HEK293 (cell line): ENCODE results near the gene AGAP5.
"Not testable (repeated sequence)": the region's sequence is repeated elsewhere in the genome, so short reads cannot be mapped to it uniquely, and the experiment has no call there.

ENCODE experiments used
- CTCF ChIA-PET: fragments of 350-600 bp; formaldehyde crosslinking; extraction: SDS; loops from one replicate; lab custom pipeline; 2021; ENCODE audit warnings: antibody characterized with exemption; lab: Yijun Ruan, JAX
- POLR2A ChIA-PET: fragments of 300-600 bp; formaldehyde crosslinking; extraction: SDS; loops from one replicate; lab custom pipeline; 2020; ENCODE audit warnings: antibody characterized with exemption, inconsistent platforms; lab: Yijun Ruan, JAX
- H3K27ac ChIP-seq: fragments of 200-500 bp; sonication (Bioruptor generic); 2 replicates; pipeline ENCODE4 v1.5.1; 2014; ENCODE audit warnings: low read depth, low read length, control low read depth, inconsistent platforms; ENCODE audit errors: extremely low read depth
- H3K36me3 ChIP-seq, 2 experiments: fragments of 200-500 bp in 1 of 2; sonication (Bioruptor generic) in 1 of 2; 1 replicate in 1 of 2; 2 replicates in 1 of 2; pipeline ENCODE4 v1.5.1; 2014 to 2017; ENCODE audit warnings: inconsistent platforms in 2 of 2, low read length in 2 of 2; ENCODE audit not compliant: control insufficient read depth in 2 of 2, insufficient read depth in 1 of 2
- H3K4me1 ChIP-seq: fragments of 200-500 bp; sonication (Bioruptor generic); 2 replicates; pipeline ENCODE4 v1.5.1; 2014; ENCODE audit warnings: mild to moderate bottlenecking, low read length, inconsistent platforms; ENCODE audit not compliant: control insufficient read depth, insufficient read depth
- H3K4me3 ChIP-seq: 2 replicates; pipeline ENCODE4 v1.5.1; 2011; ENCODE audit warnings: low read depth, mild to moderate bottlenecking, control low read depth, low read length, moderate library complexity
- H3K9me3 ChIP-seq: fragments of 200-500 bp; sonication (Bioruptor generic); 2 replicates; pipeline ENCODE4 v1.5.1; 2014; ENCODE audit warnings: low read depth, low read length, inconsistent platforms; ENCODE audit not compliant: control insufficient read depth, insufficient read depth
- BCL11B ChIP-seq: fragments of 450-650 bp; formaldehyde crosslinking; IDR thresholded peaks from 2 replicates; pipeline ENCODE4 v1.5.1; 2016; ENCODE audit warnings: low read depth, missing biosample characterization, missing genetic modification characterization
- PRDM1 ChIP-seq: fragments of 450-650 bp; formaldehyde crosslinking; IDR thresholded peaks from 2 replicates; pipeline ENCODE4; 2016; ENCODE audit warnings: missing biosample characterization, missing genetic modification characterization
- ZNF155 ChIP-seq: fragments of 450-650 bp; formaldehyde crosslinking; IDR thresholded peaks from 2 replicates; pipeline ENCODE4 v1.5.1; 2016; ENCODE audit warnings: missing biosample characterization, missing genetic modification characterization
- ZNF19 ChIP-seq: fragments of 450-650 bp; formaldehyde crosslinking; IDR thresholded peaks from 2 replicates; pipeline ENCODE4; 2016; ENCODE audit warnings: missing biosample characterization, missing genetic modification characterization, low read depth
- ZNF292 ChIP-seq: fragments of 450-650 bp; formaldehyde crosslinking; IDR thresholded peaks from 2 replicates; pipeline ENCODE4 v1.5.1; 2016; ENCODE audit warnings: low read depth, missing biosample characterization, missing genetic modification characterization, borderline replicate concordance
- ZNF473 ChIP-seq: fragments of 450-650 bp; formaldehyde crosslinking; IDR thresholded peaks from 2 replicates; pipeline ENCODE4 v1.5.1; 2017; ENCODE audit warnings: missing biosample characterization, missing genetic modification characterization
- ZNF76 ChIP-seq: fragments of 450-650 bp; formaldehyde crosslinking; IDR thresholded peaks from 2 replicates; pipeline ENCODE4; 2016; ENCODE audit warnings: low read depth, missing biosample characterization, missing genetic modification characterization, borderline replicate concordance
- ZNF776 ChIP-seq: fragments of 450-650 bp; formaldehyde crosslinking; IDR thresholded peaks from 2 replicates; pipeline ENCODE4 v1.5.0; 2017; ENCODE audit warnings: missing biosample characterization, missing genetic modification characterization, borderline replicate concordance

The AGAP5 gene

GRCh38 chr10:73723516-73723915, 25.6 kb upstream of the AGAP5 start (continued):
- TF ChIP-seq ZNF473 (tag by site-specific recombination) = no peak

GRCh38 chr10:73720561-73720960, 22.7 kb upstream of the AGAP5 start:
- H3K9me3 ChIP-seq, POLR2A ChIA-PET, H3K4me1 ChIP-seq, CTCF ChIA-PET, H3K27ac ChIP-seq, H3K4me3 ChIP-seq: not testable (repeated sequence)
- H3K36me3 ChIP-seq = peaks cover 24 to 80% of the 10 kb centered on the region in 2 experiments

GRCh38 chr10:73717556-73717955, 19.6 kb upstream of the AGAP5 start:
- ChIA-PET POLR2A (no interaction called here), CTCF (interaction anchor here (1.1 to 1.2 kb wide), 2 partner anchors 10 to 188 kb away, joined by 3 to 4 read pairs; no protein-coding TSS in a partner anchor)
- H3K9me3 ChIP-seq = no peaks in the 10 kb centered on the region
- H3K36me3 ChIP-seq = peaks cover 10 to 62% of the 10 kb centered on the region in 2 experiments
- H3K4me1 ChIP-seq = no peaks in the 10 kb centered on the region
- H3K27ac ChIP-seq = no peak overlapping the region
- TF ChIP-seq ZNF155 (tag by site-specific recombination) (no peak), PRDM1 (tag by site-specific recombination) (peak; percentile 55; the same call in 1 of the 2 replicates)
- TF ChIP-seq, all 188 proteins: peak for 1
- no peak overlapping the region for H3K4me3 ChIP-seq

- Histone ChIP-seq H3K4me1 (no peaks in the 10 kb centered on the region), H3K36me3 (peaks cover 7 to 50% of the 10 kb centered on the region in 2 experiments), H3K4me3 (no peak overlapping the region), H3K9me3 (no peaks in the 10 kb centered on the region), H3K27ac (no peak overlapping the region)
- ChIA-PET POLR2A (no interaction called here), CTCF (interaction anchor here (1.1 to 1.2 kb wide), 2 partner anchors 164 to 187 kb away, joined by 3 read pairs; no protein-coding TSS in a partner anchor)
- no peak for TF ChIP-seq ZNF19 (tag by site-specific recombination)
- no peak for TF ChIP-seq ZNF76 (tag by site-specific recombination)
- no peak for TF ChIP-seq ZNF776 (tag by site-specific recombination)
- no peak for TF ChIP-seq ZNF292 (tag by site-specific recombination)
- no peak for TF ChIP-seq BCL11B (tag by site-specific recombination)
- TF ChIP-seq, all 188 proteins: peak for 0
Observed at GRCh38 chr10:73716251-73716650, 18.3 kb upstream of the AGAP5 start.

- H3K9me3 ChIP-seq, H3K4me1 ChIP-seq, H3K27ac ChIP-seq, CTCF ChIA-PET, H3K4me3 ChIP-seq, POLR2A ChIA-PET: not testable (repeated sequence)
- peaks cover 7 to 42% of the 10 kb centered on the region in 2 experiments for H3K36me3 ChIP-seq
Observed at GRCh38 chr10:73715179-73716156, 17.6 kb upstream of the AGAP5 start.

GRCh38 chr10:73714483-73714882, 16.6 kb upstream of the AGAP5 start:
- H3K4me1 ChIP-seq, H3K4me3 ChIP-seq, H3K27ac ChIP-seq, POLR2A ChIA-PET, H3K9me3 ChIP-seq, CTCF ChIA-PET: not testable (repeated sequence)
- H3K36me3 ChIP-seq = peaks cover 7 to 40% of the 10 kb centered on the region in 2 experiments

- H3K4me3 ChIP-seq, POLR2A ChIA-PET, H3K4me1 ChIP-seq, H3K27ac ChIP-seq, H3K9me3 ChIP-seq, CTCF ChIA-PET: not testable (repeated sequence)
- H3K36me3 ChIP-seq = peaks cover 7 to 37% of the 10 kb centered on the region in 2 experiments
Observed at GRCh38 chr10:73713912-73714311, 16.0 kb upstream of the AGAP5 start.

GRCh38 chr10:73711683-73712082, 13.8 kb upstream of the AGAP5 start:
- H3K4me3 ChIP-seq, CTCF ChIA-PET: not testable (repeated sequence)

GRCh38 chr10:73708122-73708521, 10.2 kb upstream of the AGAP5 start:
- H3K27ac ChIP-seq, H3K36me3 ChIP-seq, H3K4me3 ChIP-seq, H3K4me1 ChIP-seq, H3K9me3 ChIP-seq, POLR2A ChIA-PET: not testable (repeated sequence)
- CTCF ChIA-PET = interaction anchor here (0.6 kb wide), 1 partner anchor 216 kb away, joined by 3 read pairs; no protein-coding TSS in a partner anchor

More at GRCh38 chr10:73711683-73712082, 13.8 kb upstream of the AGAP5 start:
- POLR2A ChIA-PET, H3K9me3 ChIP-seq, H3K27ac ChIP-seq, H3K4me1 ChIP-seq: not testable (repeated sequence)
- H3K36me3 ChIP-seq = peaks cover 3 to 17% of the 10 kb centered on the region in 2 experiments
